ENCODE data around the gene VWA2.

VWA2 gene

GRCh38 chr10:114281006-114281405 lies 42.0 kb downstream of the VWA2 start:
- no peak overlapping the region for H3K4me3 ChIP-seq (ENCODE audit: low read depth, low read length)
- no peak overlapping the region for H3K27ac ChIP-seq (ENCODE audit: extremely low read depth, low read depth, low read length)
- H3K9me3 ChIP-seq (ENCODE audit: control insufficient read depth, insufficient read depth, low read depth, low read length): no peaks in the 10 kb centered on the region
- H3K4me1 ChIP-seq (ENCODE audit: control insufficient read depth, insufficient read depth, low read length): no peaks in the 10 kb centered on the region
- CTCF ChIA-PET: no interaction called here
- POLR2A ChIA-PET: no interaction called here
- H3K36me3 ChIP-seq (ENCODE audit: control insufficient read depth in 2 of 2, insufficient read depth in 1 of 2, low read length in 2 of 2): no peaks in the 10 kb centered on the region
- TF ChIP-seq ZNF558 (tag by site-specific recombination; IDR thresholded peaks at IDR 0.05) (no peak), ZNF544 (tag by site-specific recombination; IDR thresholded peaks at IDR 0.05) (no peak)

- H3K9me3 ChIP-seq (ENCODE audit: control insufficient read depth, insufficient read depth, low read depth, low read length): no peaks in the 10 kb centered on the region
- ChIA-PET CTCF (no interaction called here), POLR2A (no interaction called here)
- no peak overlapping the region for H3K27ac ChIP-seq (ENCODE audit: extremely low read depth, low read depth, low read length)
- no peak overlapping the region for H3K4me3 ChIP-seq (ENCODE audit: low read depth, low read length)
- TF ChIP-seq ZSCAN18 (tag by site-specific recombination; IDR thresholded peaks at IDR 0.05) (no peak), ZIC2 (tag by site-specific recombination; IDR thresholded peaks at IDR 0.05) (0 out of 2 replicates have a peak, but pooled peaks have one; percentile 13)
- no peaks in the 10 kb centered on the region for H3K4me1 ChIP-seq (ENCODE audit: control insufficient read depth, insufficient read depth, low read length)
- H3K36me3 ChIP-seq (ENCODE audit: control insufficient read depth in 2 of 2, insufficient read depth in 1 of 2, low read length in 2 of 2): no peaks in the 10 kb centered on the region
These were observed 42.4 kb downstream of the VWA2 start for GRCh38 chr10:114281461-114281860.

- POLR2A ChIA-PET: no interaction called here
- CTCF ChIA-PET: interaction anchor here (0.6 kb wide), 1 partner anchor 123 kb away, joined by 3 read pairs; no protein-coding TSS in a partner anchor
- TF ChIP-seq ZNF560 (tag by site-specific recombination; IDR thresholded peaks at IDR 0.05; ENCODE audit: borderline replicate concordance) (no peak), ZBTB7A (tag by site-specific recombination; IDR thresholded peaks at IDR 0.05; ENCODE audit: low read depth) (no peak), ZNF549 (tag by site-specific recombination; IDR thresholded peaks at IDR 0.05) (no peak), ZNF133 (tag by site-specific recombination; IDR thresholded peaks at IDR 0.05) (no peak), ZNF626 (tag by site-specific recombination; IDR thresholded peaks at IDR 0.05) (no peak), ZNF664 (tag by site-specific recombination; IDR thresholded peaks at IDR 0.05) (no peak), ZNF747 (tag by site-specific recombination; IDR thresholded peaks at IDR 0.05) (no peak), ZNF610 (tag by site-specific recombination; IDR thresholded peaks at IDR 0.05; ENCODE audit: borderline replicate concordance) (no peak), ZNF366 (tag by site-specific recombination; conservative IDR thresholded peaks at IDR 0.05) (no peak), ZNF837 (tag by site-specific recombination; IDR thresholded peaks at IDR 0.05) (no peak), HOXD13 (CRISPR knock-in tag; IDR thresholded peaks at IDR 0.05; ENCODE audit: borderline replicate concordance) (no peak), PATZ1 (tag by site-specific recombination; IDR thresholded peaks at IDR 0.05) (no peak)
These were observed 43.5 kb downstream of the VWA2 start for GRCh38 chr10:114282526-114282925.

GRCh38 chr10:114283091-114283490 lies 44.0 kb downstream of the VWA2 start:
- no peak overlapping the region for H3K27ac ChIP-seq (ENCODE audit: extremely low read depth, low read depth, low read length)
- no peak overlapping the region for H3K4me3 ChIP-seq (ENCODE audit: low read depth, low read length)
- POLR2A ChIA-PET: no interaction called here
- no peak for TF ChIP-seq IKZF3 (tag by site-specific recombination; IDR thresholded peaks at IDR 0.05)
- no peak for TF ChIP-seq ZNF26 (tag by site-specific recombination; IDR thresholded peaks at IDR 0.05)
- TF ChIP-seq ZNF670 (tag by site-specific recombination; IDR thresholded peaks at IDR 0.05; ENCODE audit: low read depth): no peak
- peak; percentile 21; the same call in 1 of the 2 replicates for TF ChIP-seq FEZF1 (tag by site-specific recombination; IDR thresholded peaks at IDR 0.05)
- CTCF ChIA-PET: interaction anchor here (2.1 kb wide), 1 partner anchor 21 kb away, joined by 7 read pairs; no protein-coding TSS in a partner anchor
- no peaks in the 10 kb centered on the region for H3K4me1 ChIP-seq (ENCODE audit: control insufficient read depth, insufficient read depth, low read length)
- no peaks in the 10 kb centered on the region for H3K9me3 ChIP-seq (ENCODE audit: control insufficient read depth, insufficient read depth, low read depth, low read length)
- no peaks in the 10 kb centered on the region for H3K36me3 ChIP-seq (ENCODE audit: control insufficient read depth in 2 of 2, insufficient read depth in 1 of 2, low read length in 2 of 2)

More at GRCh38 chr10:114282526-114282925, 43.5 kb downstream of the VWA2 start:
- Histone ChIP-seq H3K27ac (ENCODE audit: extremely low read depth, low read depth, low read length) (no peak overlapping the region), H3K9me3 (ENCODE audit: control insufficient read depth, insufficient read depth, low read depth, low read length) (no peaks in the 10 kb centered on the region), H3K36me3 (ENCODE audit: control insufficient read depth in 2 of 2, insufficient read depth in 1 of 2, low read length in 2 of 2) (no peaks in the 10 kb centered on the region), H3K4me1 (ENCODE audit: control insufficient read depth, insufficient read depth, low read length) (no peaks in the 10 kb centered on the region), H3K4me3 (ENCODE audit: low read depth, low read length) (no peak overlapping the region)
